ENCODE data around the gene RNF157.

The RNF157 gene

GRCh38 chr17:76153640-76154039, 86.7 kb downstream of the RNF157 start:
- TF ChIP-seq CTCF (IDR thresholded peaks at IDR 0.05; ENCODE audit: low read length, missing control alignments) = peak; percentile 19

GRCh38 chr17:76153202-76153601, 87.1 kb downstream of the RNF157 start:
- DNase-seq (ENCODE audit: low read depth) = no peak
- no peak overlapping the region for H3K4me3 ChIP-seq (replicated peaks; ENCODE audit: low read depth, low read length)
- no peak for TF ChIP-seq CTCF (IDR thresholded peaks at IDR 0.05; ENCODE audit: low read length, missing control alignments)

More at GRCh38 chr17:76153640-76154039, 86.7 kb downstream of the RNF157 start:
- peak; percentile 32 for DNase-seq (ENCODE audit: low read depth)
- no peak overlapping the region for H3K4me3 ChIP-seq (replicated peaks; ENCODE audit: low read depth, low read length)

GRCh38 chr17:76152591-76152990, 87.7 kb downstream of the RNF157 start:
- no peak overlapping the region for H3K4me3 ChIP-seq (replicated peaks; ENCODE audit: low read depth, low read length)
- TF ChIP-seq CTCF (IDR thresholded peaks at IDR 0.05; ENCODE audit: low read length, missing control alignments) = no peak
- DNase-seq (ENCODE audit: low read depth) = no peak

GRCh38 chr17:76151896-76152454, 88.3 kb downstream of the RNF157 start:
- TF ChIP-seq CTCF (IDR thresholded peaks at IDR 0.05; ENCODE audit: low read length, missing control alignments) = no peak
- no peak for DNase-seq (ENCODE audit: low read depth)
- H3K4me3 ChIP-seq (replicated peaks; ENCODE audit: low read depth, low read length) = no peak overlapping the region

- no peak for TF ChIP-seq CTCF (IDR thresholded peaks at IDR 0.05; ENCODE audit: low read length, missing control alignments)
- H3K4me3 ChIP-seq (replicated peaks; ENCODE audit: low read depth, low read length) = no peak overlapping the region
- no peak for DNase-seq (ENCODE audit: low read depth)
These were observed 89.3 kb downstream of the RNF157 start for GRCh38 chr17:76150712-76151622.

GRCh38 chr17:76149214-76149613, 91.1 kb downstream of the RNF157 start:
- DNase-seq (ENCODE audit: low read depth) = no peak
- H3K4me3 ChIP-seq (replicated peaks; ENCODE audit: low read depth, low read length) = no peak overlapping the region
- TF ChIP-seq CTCF (IDR thresholded peaks at IDR 0.05; ENCODE audit: low read length, missing control alignments) = no peak

Measured in fibroblast of pulmonary artery (primary cell).